HepG2 (cell line): ENCODE results near the gene NUAK1. TPM values are rescaled to one million over a fixed set of nuclear protein-coding genes. Genes with fewer than 3 reads are reported as not detected.
A peak's percentile ranks its signal among the peaks of the same experiment; 100 is the strongest.

Experiments
- FOXA1 ChIP-seq, 2 experiments: fragments of 450-650 bp in 1 of 2; sonication (generic) in 1 of 2; formaldehyde crosslinking in 1 of 2; IDR thresholded peaks; 2 replicates each; pipeline versions ENCODE4 v1.4.0 to v1.6.1; 2016 to 2020; ENCODE audit warnings: missing genetic modification reagents in 1 of 2
- GLI4 ChIP-seq: sonication (generic); formaldehyde crosslinking; IDR thresholded peaks from 2 replicates; pipeline ENCODE4 v1.5.1; 2020; ENCODE audit warnings: missing genetic modification reagents, mild to moderate bottlenecking, moderate library complexity, borderline replicate concordance
- HNF4A ChIP-seq: sonication (generic); formaldehyde crosslinking; IDR thresholded peaks from 2 replicates; pipeline ENCODE4 v1.4.0; 2020; ENCODE audit warnings: missing genetic modification reagents
- HOXA3 ChIP-seq: sonication (generic); formaldehyde crosslinking; IDR thresholded peaks from 2 replicates; pipeline ENCODE4 v1.5.0; 2020; ENCODE audit warnings: missing genetic modification reagents
- KDM6A ChIP-seq: IDR thresholded peaks from 2 replicates; pipeline ENCODE4 v1.6.1; 2016; ENCODE audit warnings: low read depth
- NFRKB ChIP-seq: fragments of 450-650 bp; IDR thresholded peaks from 2 replicates; pipeline ENCODE4 v1.6.1; 2017
- ZFP1 ChIP-seq: IDR thresholded peaks from 2 replicates; pipeline ENCODE4 v1.6.1; 2016
- ZMYM4 ChIP-seq: sonication (generic); formaldehyde crosslinking; IDR thresholded peaks from 2 replicates; pipeline ENCODE4 v1.8.1; 2023; ENCODE audit warnings: mild to moderate bottlenecking, missing genetic modification reagents
- polyA plus RNA-seq, 8 experiments: library from polyadenylated mRNA; depleted of rRNA in 3 of 8; stranded (reverse) in 7 of 8; unstranded in 1 of 8; fragments of >200 nt; fragmentation: Illumina TruSeq in 4 of 8; extraction: Trizol in 4 of 8; gene quantifications; 2 replicates each; pipeline versions ENCODE4 v1.2.1 to v1.2.3, GENCODE V29; 2011 to 2016; ENCODE audit warnings: low read depth in 4 of 8, missing spikeins in 1 of 8, mixed read lengths in 1 of 8; ENCODE audit not compliant: insufficient read depth in 1 of 8
- total RNA-seq, 5 experiments: library from RNA; depleted of rRNA; stranded (reverse); fragments of >200 nt; fragmentation: Illumina TruSeq; extraction: Trizol; gene quantifications; 2 replicates each; pipeline ENCODE4 v1.2.3, GENCODE V29; 2016; ENCODE audit warnings: low read depth in 1 of 5
- TF ChIP-seq, protein P1 (sequence below), 2 experiments: fragments of 450-650 bp in 1 of 2; sonication (generic) in 1 of 2; formaldehyde crosslinking in 1 of 2; IDR thresholded peaks; 2 replicates each; pipeline versions ENCODE4 v1.6.1 to v1.8.0; 2016 to 2022; ENCODE audit warnings: antibody characterized with exemption in 1 of 2, mild to moderate bottlenecking in 1 of 2, missing genetic modification reagents in 1 of 2
- TF ChIP-seq, protein P2 (sequence below): IDR thresholded peaks from 2 replicates; pipeline ENCODE4 v1.6.1; 2012; ENCODE audit warnings: inconsistent platforms
- TF ChIP-seq, protein P3 (sequence below): IDR thresholded peaks from 2 replicates; pipeline ENCODE4 v1.4.0; 2020; ENCODE audit warnings: mild to moderate bottlenecking, missing genetic modification reagents
- TF ChIP-seq, protein P4 (sequence below): sonication (generic); formaldehyde crosslinking; IDR thresholded peaks from 2 replicates; pipeline ENCODE4 v1.4.0; 2020; ENCODE audit warnings: missing genetic modification reagents
- TF ChIP-seq, protein P5 (sequence below): sonication (generic); formaldehyde crosslinking; conservative IDR thresholded peaks from 2 replicates; pipeline ENCODE4 v1.5.0; 2020; ENCODE audit warnings: missing genetic modification reagents

The NUAK1 gene
- total and polyA plus RNA-seq, 2 of the 13 experiments (the other 11 are each of a cell fraction or from before 2014, with no cell fraction given), result 1.7 to 1.9 TPM

DNA sequence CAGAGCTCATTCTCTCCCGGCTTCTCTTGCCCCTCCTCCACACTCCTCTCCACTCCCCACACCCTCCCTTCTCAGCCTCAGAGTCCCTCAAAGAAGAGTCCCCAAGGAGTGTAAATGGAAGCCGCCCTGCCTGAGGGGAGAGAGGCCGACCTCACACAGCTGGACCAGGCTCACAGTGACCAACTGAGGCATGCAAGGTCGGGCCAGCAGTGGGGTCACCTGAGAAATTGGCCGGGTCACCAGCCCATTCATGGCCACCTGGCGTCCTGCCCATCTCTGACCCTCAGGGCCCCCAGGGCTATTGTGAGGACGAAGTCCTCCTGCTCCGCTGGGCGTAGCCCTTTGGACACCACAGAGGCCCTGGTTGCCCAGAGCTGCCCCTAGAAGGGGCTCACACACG is 49.5 kb upstream of the NUAK1 start (continued):
- TF ChIP-seq, protein P1, sequence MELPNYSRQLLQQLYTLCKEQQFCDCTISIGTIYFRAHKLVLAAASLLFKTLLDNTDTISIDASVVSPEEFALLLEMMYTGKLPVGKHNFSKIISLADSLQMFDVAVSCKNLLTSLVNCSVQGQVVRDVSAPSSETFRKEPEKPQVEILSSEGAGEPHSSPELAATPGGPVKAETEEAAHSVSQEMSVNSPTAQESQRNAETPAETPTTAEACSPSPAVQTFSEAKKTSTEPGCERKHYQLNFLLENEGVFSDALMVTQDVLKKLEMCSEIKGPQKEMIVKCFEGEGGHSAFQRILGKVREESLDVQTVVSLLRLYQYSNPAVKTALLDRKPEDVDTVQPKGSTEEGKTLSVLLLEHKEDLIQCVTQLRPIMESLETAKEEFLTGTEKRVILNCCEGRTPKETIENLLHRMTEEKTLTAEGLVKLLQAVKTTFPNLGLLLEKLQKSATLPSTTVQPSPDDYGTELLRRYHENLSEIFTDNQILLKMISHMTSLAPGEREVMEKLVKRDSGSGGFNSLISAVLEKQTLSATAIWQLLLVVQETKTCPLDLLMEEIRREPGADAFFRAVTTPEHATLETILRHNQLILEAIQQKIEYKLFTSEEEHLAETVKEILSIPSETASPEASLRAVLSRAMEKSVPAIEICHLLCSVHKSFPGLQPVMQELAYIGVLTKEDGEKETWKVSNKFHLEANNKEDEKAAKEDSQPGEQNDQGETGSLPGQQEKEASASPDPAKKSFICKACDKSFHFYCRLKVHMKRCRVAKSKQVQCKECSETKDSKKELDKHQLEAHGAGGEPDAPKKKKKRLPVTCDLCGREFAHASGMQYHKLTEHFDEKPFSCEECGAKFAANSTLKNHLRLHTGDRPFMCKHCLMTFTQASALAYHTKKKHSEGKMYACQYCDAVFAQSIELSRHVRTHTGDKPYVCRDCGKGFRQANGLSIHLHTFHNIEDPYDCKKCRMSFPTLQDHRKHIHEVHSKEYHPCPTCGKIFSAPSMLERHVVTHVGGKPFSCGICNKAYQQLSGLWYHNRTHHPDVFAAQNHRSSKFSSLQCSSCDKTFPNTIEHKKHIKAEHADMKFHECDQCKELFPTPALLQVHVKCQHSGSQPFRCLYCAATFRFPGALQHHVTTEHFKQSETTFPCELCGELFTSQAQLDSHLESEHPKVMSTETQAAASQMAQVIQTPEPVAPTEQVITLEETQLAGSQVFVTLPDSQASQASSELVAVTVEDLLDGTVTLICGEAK (IDR thresholded peaks at IDR 0.05), result no peak
- TF ChIP-seq, protein P1 (CRISPR knock-in tag; IDR thresholded peaks at IDR 0.05), result no peak
- TF ChIP-seq, protein P2, sequence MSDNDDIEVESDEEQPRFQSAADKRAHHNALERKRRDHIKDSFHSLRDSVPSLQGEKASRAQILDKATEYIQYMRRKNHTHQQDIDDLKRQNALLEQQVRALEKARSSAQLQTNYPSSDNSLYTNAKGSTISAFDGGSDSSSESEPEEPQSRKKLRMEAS, result 0 out of 2 replicates have a peak, but pooled peaks have one; percentile 21
- TF ChIP-seq, protein P3, sequence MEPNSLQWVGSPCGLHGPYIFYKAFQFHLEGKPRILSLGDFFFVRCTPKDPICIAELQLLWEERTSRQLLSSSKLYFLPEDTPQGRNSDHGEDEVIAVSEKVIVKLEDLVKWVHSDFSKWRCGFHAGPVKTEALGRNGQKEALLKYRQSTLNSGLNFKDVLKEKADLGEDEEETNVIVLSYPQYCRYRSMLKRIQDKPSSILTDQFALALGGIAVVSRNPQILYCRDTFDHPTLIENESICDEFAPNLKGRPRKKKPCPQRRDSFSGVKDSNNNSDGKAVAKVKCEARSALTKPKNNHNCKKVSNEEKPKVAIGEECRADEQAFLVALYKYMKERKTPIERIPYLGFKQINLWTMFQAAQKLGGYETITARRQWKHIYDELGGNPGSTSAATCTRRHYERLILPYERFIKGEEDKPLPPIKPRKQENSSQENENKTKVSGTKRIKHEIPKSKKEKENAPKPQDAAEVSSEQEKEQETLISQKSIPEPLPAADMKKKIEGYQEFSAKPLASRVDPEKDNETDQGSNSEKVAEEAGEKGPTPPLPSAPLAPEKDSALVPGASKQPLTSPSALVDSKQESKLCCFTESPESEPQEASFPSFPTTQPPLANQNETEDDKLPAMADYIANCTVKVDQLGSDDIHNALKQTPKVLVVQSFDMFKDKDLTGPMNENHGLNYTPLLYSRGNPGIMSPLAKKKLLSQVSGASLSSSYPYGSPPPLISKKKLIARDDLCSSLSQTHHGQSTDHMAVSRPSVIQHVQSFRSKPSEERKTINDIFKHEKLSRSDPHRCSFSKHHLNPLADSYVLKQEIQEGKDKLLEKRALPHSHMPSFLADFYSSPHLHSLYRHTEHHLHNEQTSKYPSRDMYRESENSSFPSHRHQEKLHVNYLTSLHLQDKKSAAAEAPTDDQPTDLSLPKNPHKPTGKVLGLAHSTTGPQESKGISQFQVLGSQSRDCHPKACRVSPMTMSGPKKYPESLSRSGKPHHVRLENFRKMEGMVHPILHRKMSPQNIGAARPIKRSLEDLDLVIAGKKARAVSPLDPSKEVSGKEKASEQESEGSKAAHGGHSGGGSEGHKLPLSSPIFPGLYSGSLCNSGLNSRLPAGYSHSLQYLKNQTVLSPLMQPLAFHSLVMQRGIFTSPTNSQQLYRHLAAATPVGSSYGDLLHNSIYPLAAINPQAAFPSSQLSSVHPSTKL (CRISPR knock-in tag), result peak; percentile 25; the same call in 1 of the 2 replicates
- TF ChIP-seq HNF4A (CRISPR knock-in tag) (peak; percentile 85), FOXA1 (IDR thresholded peaks at IDR 0.05) (no peak), FOXA1 (CRISPR knock-in tag; IDR thresholded peaks at IDR 0.05) (no peak), ZMYM4 (peak; percentile 55; the same call in 1 of the 2 replicates), NFRKB (no peak), KDM6A (CRISPR knock-in tag) (peak; percentile 28; the same call in 1 of the 2 replicates), HOXA3 (CRISPR knock-in tag) (peak; percentile 31; the same call in 1 of the 2 replicates), ZFP1 (CRISPR knock-in tag) (no peak), GLI4 (CRISPR knock-in tag) (no peak)
- TF ChIP-seq, protein P4, sequence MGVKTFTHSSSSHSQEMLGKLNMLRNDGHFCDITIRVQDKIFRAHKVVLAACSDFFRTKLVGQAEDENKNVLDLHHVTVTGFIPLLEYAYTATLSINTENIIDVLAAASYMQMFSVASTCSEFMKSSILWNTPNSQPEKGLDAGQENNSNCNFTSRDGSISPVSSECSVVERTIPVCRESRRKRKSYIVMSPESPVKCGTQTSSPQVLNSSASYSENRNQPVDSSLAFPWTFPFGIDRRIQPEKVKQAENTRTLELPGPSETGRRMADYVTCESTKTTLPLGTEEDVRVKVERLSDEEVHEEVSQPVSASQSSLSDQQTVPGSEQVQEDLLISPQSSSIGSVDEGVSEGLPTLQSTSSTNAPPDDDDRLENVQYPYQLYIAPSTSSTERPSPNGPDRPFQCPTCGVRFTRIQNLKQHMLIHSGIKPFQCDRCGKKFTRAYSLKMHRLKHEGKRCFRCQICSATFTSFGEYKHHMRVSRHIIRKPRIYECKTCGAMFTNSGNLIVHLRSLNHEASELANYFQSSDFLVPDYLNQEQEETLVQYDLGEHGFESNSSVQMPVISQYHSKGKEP (CRISPR knock-in tag), result no peak
- TF ChIP-seq, protein P5, sequence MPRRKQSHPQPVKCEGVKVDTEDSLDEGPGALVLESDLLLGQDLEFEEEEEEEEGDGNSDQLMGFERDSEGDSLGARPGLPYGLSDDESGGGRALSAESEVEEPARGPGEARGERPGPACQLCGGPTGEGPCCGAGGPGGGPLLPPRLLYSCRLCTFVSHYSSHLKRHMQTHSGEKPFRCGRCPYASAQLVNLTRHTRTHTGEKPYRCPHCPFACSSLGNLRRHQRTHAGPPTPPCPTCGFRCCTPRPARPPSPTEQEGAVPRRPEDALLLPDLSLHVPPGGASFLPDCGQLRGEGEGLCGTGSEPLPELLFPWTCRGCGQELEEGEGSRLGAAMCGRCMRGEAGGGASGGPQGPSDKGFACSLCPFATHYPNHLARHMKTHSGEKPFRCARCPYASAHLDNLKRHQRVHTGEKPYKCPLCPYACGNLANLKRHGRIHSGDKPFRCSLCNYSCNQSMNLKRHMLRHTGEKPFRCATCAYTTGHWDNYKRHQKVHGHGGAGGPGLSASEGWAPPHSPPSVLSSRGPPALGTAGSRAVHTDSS (CRISPR knock-in tag), result no peak
